Left ventricle myocardium inferior (tissue), 1 donor: ENCODE results near the gene FBXO8. TPM values are rescaled to one million over a fixed set of nuclear protein-coding genes. Genes with fewer than 3 reads are reported as not detected.
A peak's percentile ranks its signal among the peaks of the same experiment; 100 is the strongest.

Experiments used
- DNase-seq: peaks from one replicate; pipeline ENCODE4 v3.0.0-alpha.2; 2020
- H3K27ac ChIP-seq: fragments of 200-600 bp; replicated peaks from 2 replicates; pipeline ENCODE4 v1.8.0; 2021
- H3K27me3 ChIP-seq: fragments of 200-600 bp; 2 replicates; pipeline ENCODE4 v1.8.0; 2021; ENCODE audit warnings: low read depth
- H3K36me3 ChIP-seq: fragments of 200-600 bp; 2 replicates; pipeline ENCODE4 v1.8.0; 2021
- H3K4me1 ChIP-seq: fragments of 200-600 bp; 2 replicates; pipeline ENCODE4 v1.8.0; 2021
- H3K4me3 ChIP-seq: fragments of 200-600 bp; 2 replicates; pipeline ENCODE4 v1.8.0; 2021; ENCODE audit warnings: mild to moderate bottlenecking, moderate library complexity
- H3K9me3 ChIP-seq: fragments of 200-600 bp; replicated peaks from 2 replicates; pipeline ENCODE4 v1.8.0; 2021
- CTCF ChIP-seq: fragments of 200-600 bp; IDR thresholded peaks from 2 replicates; pipeline ENCODE4 v1.8.0; 2021; ENCODE audit warnings: antibody characterized with exemption, mild to moderate bottlenecking, borderline replicate concordance
- intact Hi-C: fragments of 100-400 bp; cut with micrococcal nuclease; formaldehyde crosslinking; loops from one replicate; pipeline ENCODE4 v1.11.0; 2022
- total RNA-seq: library from RNA; stranded (reverse); fragmentation: NEBNext Ultra II Directional; extraction: Animal tissue kit (Norgen Biotek cat#: 25700); gene quantifications from one replicate; pipeline ENCODE4 v1.2.1, GENCODE V29; 2021
- donor health status: DM: no; HTN: yes; CAD: no; lungs with severe emphysema.

Gene FBXO8
- total RNA-seq, 1 donor from 2014 or later: 29.5 TPM

GRCh38 chr4:174212061-174212460, 71.4 kb downstream of the FBXO8 start:
- H3K27me3 ChIP-seq: peaks cover 100% of the 10 kb centered on the region
- intact Hi-C loops: no loop called here
- H3K36me3 ChIP-seq: no peaks in the 10 kb centered on the region
- TF ChIP-seq CTCF: no peak
- no peak for DNase-seq
- H3K4me1 ChIP-seq: peaks cover 35% of the 10 kb centered on the region
- no peak overlapping the region for H3K27ac ChIP-seq
- no peaks in the 10 kb centered on the region for H3K9me3 ChIP-seq
- peak overlapping the region; percentile 2 for H3K4me3 ChIP-seq

GRCh38 chr4:174211622-174212044, 71.8 kb downstream of the FBXO8 start:
- Histone ChIP-seq H3K9me3 (no peaks in the 10 kb centered on the region), H3K4me3 (peak overlapping the region; percentile 2), H3K27ac (no peak overlapping the region), H3K36me3 (no peaks in the 10 kb centered on the region), H3K4me1 (peaks cover 31% of the 10 kb centered on the region), H3K27me3 (peaks cover 99% of the 10 kb centered on the region)
- no peak for TF ChIP-seq CTCF
- intact Hi-C loops: no loop called here
- DNase-seq: no peak

GRCh38 chr4:174210952-174211490, 72.4 kb downstream of the FBXO8 start:
- intact Hi-C loops: no loop called here
- no peak for DNase-seq
- no peak for TF ChIP-seq CTCF
- Histone ChIP-seq H3K9me3 (no peaks in the 10 kb centered on the region), H3K36me3 (no peaks in the 10 kb centered on the region), H3K27me3 (peaks cover 93% of the 10 kb centered on the region), H3K27ac (no peak overlapping the region), H3K4me3 (no peak overlapping the region), H3K4me1 (peaks cover 25% of the 10 kb centered on the region)

- TF ChIP-seq CTCF: no peak
- Histone ChIP-seq H3K4me1 (peaks cover 21% of the 10 kb centered on the region), H3K4me3 (no peak overlapping the region), H3K9me3 (no peaks in the 10 kb centered on the region), H3K36me3 (no peaks in the 10 kb centered on the region), H3K27me3 (peaks cover 86% of the 10 kb centered on the region), H3K27ac (no peak overlapping the region)
- intact Hi-C loops: no loop called here
- DNase-seq: no peak
Measured at GRCh38 chr4:174210354-174210753, 73.1 kb downstream of the FBXO8 start.

GRCh38 chr4:174209341-174209740, 74.1 kb downstream of the FBXO8 start:
- Histone ChIP-seq H3K36me3 (no peaks in the 10 kb centered on the region), H3K4me1 (peaks cover 14% of the 10 kb centered on the region), H3K9me3 (no peaks in the 10 kb centered on the region), H3K27me3 (peaks cover 82% of the 10 kb centered on the region), H3K27ac (no peak overlapping the region), H3K4me3 (no peak overlapping the region)
- TF ChIP-seq CTCF: no peak
- DNase-seq: no peak
- intact Hi-C loops: no loop called here
